NCI-H1436 treated with DMSO at 0.1 percent for 48 hours (cell line): ENCODE results near the gene CST9.

Experiments
- DNase-seq: peaks from one replicate; lab custom pipeline; 2025; lab: John Stamatoyannopoulos, UW

Gene CST9

DNA sequence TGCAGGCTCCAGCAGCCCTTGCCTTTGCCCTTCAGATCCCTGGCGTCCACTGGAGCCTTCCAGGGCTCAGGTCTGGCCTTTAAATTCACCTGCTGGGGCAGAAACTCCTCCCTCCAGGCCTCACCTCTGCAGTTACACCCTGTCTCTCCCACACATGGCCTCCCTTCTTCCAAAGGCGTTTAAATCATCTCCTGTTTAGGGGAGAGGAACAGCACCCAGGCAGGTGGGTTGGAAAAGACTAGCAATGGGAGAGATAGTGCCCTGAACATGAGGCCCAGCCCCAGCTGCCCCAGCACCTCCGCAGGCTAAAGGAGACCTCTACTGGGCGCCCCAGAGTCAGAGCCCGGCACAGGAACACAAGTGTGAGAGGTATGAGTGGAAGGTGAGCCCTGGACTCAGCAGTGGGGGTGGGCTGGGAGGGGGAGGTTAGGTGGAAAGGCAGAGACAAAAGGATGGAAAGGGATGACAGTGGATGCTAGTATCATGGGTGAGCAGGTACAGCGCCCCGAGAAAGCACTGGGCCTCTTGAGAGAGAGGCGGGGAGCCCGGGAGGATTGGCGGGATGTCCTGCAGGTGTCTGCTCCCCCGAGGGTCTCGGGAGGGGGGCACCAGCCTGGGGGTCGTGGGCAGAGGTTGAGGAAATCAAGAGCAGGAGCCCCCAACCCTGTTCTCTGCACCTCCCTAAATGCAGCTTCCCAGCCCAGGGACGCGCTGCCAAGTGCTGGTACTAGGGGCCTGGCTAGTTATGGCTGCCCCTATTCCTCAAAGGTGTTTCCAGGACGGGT lies at the start of gene CST9:
TSS of gene CST9 (minus strand) at position 51 of the 785 bp plus-strand sequence. CDS start 53 bp downstream, outside the sequence.
- DNase-seq = no peak

- DNase-seq = no peak
These were observed 49.0 kb upstream of the CST9 start for GRCh38 chr20:23654717-23655116.

- DNase-seq = no peak
These were observed 48.3 kb upstream of the CST9 start for GRCh38 chr20:23654000-23654399.

GRCh38 chr20:23653400-23653938 lies 47.8 kb upstream of the CST9 start:
- no peak for DNase-seq

DNA sequence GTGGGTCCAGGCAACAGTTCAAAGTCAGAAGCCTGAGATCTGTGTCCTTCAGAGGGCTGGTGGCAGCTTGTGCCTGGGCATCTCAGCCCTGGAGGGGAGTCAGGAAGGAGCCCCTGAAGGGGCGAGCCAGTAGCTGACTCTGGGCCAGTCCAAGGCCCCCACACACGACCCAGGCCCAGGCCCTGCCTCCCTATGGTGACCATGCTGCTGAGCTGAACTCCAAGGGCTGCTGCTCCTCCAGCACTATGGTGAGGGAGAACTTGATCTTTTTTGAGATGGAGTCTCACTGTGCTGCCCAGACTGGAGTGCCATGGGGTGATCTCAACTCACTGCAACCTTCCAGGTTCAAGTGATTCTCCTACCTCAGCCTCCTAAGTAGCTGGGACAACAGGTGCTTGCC lies 47.2 kb upstream of the CST9 start:
- no peak for DNase-seq

- DNase-seq = no peak
These were observed 46.7 kb upstream of the CST9 start for GRCh38 chr20:23652371-23652770.

GRCh38 chr20:23651117-23651516 lies 45.4 kb upstream of the CST9 start:
- no peak for DNase-seq

- DNase-seq = no peak
These were observed 44.2 kb upstream of the CST9 start for GRCh38 chr20:23649830-23650417.

GRCh38 chr20:23649242-23649641 lies 43.5 kb upstream of the CST9 start:
- DNase-seq = no peak

DNA sequence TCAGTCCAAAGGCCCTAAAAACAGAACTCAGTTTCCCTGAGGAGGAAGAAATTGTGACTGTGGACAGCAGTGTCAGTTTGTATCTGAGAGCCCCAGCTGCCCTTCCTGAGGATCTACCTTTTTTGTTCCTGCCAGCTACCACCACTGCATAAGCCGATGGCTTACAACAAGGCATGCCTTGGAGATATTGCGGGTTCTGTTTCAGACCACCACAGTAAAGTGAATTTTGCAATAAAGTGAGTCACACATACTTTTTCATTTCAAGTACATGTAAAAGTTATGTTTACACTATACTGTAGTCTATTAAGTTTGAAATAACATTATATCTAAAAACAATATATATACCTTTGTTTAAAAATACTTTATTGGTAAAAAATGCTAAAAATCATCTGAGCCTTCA lies 41.6 kb upstream of the CST9 start:
- no peak for DNase-seq

DNA sequence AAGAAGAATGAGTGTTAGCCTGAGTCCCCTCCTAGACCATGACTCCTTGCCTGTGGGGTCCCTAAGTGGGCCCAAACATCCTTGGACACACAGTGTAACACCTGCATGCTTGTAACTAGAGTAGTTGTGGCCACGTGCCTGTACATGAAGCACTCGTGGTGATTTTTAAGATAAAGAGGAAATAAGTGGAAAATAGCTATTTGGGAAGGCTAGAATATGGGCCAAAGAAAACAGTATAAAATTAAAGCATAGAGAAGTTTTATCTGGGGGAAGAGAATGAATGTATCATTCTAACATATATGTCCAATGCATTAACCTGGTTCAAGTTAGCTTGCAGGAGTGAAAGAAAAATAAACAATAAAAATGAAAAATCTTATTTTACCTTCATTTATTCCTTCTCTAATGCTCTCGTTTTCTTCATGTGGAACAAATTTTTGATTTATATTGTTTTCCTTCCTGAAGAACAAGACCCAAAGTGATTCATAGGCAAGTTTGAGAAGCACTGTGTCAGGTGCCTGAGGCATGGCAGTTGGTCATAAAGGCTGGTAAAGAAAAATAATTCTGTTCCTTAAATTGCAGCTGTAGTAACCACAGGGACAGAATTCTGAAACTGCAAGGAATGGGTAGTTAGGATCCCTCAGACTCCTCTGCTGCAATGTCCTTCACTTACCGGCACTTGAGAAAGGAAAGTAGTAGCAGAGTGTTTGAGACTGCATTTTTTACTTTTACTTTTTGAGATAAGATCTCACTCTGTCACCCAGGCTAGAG lies 40.6 kb upstream of the CST9 start:
- DNase-seq = no peak

DNA sequence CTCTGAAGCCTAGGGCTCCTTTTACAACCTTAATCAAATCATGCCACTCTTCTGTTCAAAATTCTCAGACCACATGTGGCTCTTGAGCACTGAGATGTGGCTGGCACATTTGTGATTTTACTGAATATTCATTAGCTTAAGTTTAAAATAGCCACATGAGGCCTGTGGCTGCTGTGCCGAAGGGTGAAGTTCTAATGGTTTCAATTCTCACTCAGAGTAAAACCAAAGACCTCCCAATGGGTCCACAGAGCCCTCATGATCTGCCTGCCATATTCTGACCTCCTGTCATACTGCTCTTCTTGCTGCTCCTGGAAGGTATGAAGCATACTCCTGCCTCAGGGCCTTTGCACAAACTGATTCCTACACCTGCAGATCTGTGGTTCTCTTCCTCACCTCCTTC lies 39.9 kb upstream of the CST9 start:
- no peak for DNase-seq

- DNase-seq = no peak
These were observed 38.4 kb upstream of the CST9 start for GRCh38 chr20:23644164-23644563.

DNA sequence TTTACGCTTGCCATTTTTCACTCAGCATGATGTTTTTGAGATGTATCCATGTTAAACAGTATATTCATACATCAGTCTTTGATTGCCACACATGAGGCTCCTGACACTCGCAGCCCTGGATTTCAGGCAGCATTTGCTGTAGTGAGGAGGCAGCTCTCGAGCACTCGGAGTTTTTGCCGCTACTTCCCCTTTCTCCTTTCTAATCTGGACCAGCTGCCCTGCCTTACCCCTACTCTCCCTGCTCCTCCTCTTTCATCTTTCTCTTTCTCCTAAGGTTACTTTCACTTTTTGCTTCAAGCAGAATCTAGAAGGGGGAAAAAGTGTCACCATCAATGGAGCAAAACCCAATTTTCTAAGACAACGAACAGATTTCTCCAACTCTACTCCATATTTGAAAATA lies 37.9 kb upstream of the CST9 start:
- no peak for DNase-seq

GRCh38 chr20:23641936-23642751 lies 36.4 kb upstream of the CST9 start:
- DNase-seq = no peak

GRCh38 chr20:23640671-23641667 lies 35.3 kb upstream of the CST9 start:
- no peak for DNase-seq

- DNase-seq = no peak
These were observed 34.4 kb upstream of the CST9 start for GRCh38 chr20:23640018-23640601.

GRCh38 chr20:23639490-23639958 lies 33.8 kb upstream of the CST9 start:
- no peak for DNase-seq

GRCh38 chr20:23638309-23638708 lies 32.6 kb upstream of the CST9 start:
- DNase-seq = no peak
